COLO668 (cell line): ENCODE data around the gene SFXN5.

Experiments
- DNase-seq: peaks from one replicate; lab custom pipeline; 2025; ENCODE audit not compliant: unreplicated experiment; lab: John Stamatoyannopoulos, UW

Gene SFXN5

GRCh38 chr2:72994991-72995380, 76.5 kb downstream of the SFXN5 start:
- DNase-seq, result no peak

- no peak for DNase-seq
Measured at GRCh38 chr2:72994282-72994990, 77.1 kb downstream of the SFXN5 start.

- DNase-seq, result no peak
Measured at GRCh38 chr2:72993933-72994280, 77.6 kb downstream of the SFXN5 start.

- peak; percentile 35 for DNase-seq
Measured at GRCh38 chr2:72993147-72993932, 78.2 kb downstream of the SFXN5 start.

- no peak for DNase-seq
Measured at GRCh38 chr2:72992734-72993102, 78.8 kb downstream of the SFXN5 start.

- no peak for DNase-seq
Measured at GRCh38 chr2:72991980-72992733, 79.4 kb downstream of the SFXN5 start.

GRCh38 chr2:72991439-72991725, 80.1 kb downstream of the SFXN5 start:
- DNase-seq, result no peak

- no peak for DNase-seq
Measured at GRCh38 chr2:72990695-72991438, 80.6 kb downstream of the SFXN5 start.

- DNase-seq, result no peak
Measured at GRCh38 chr2:72989770-72990556, 81.5 kb downstream of the SFXN5 start.

GRCh38 chr2:72988726-72989273, 82.7 kb downstream of the SFXN5 start:
- no peak for DNase-seq

GRCh38 chr2:72988041-72988440, 83.5 kb downstream of the SFXN5 start:
- no peak for DNase-seq

GRCh38 chr2:72985891-72986683, 85.4 kb downstream of the SFXN5 start:
- no peak for DNase-seq

GRCh38 chr2:72985136-72985535, 86.4 kb downstream of the SFXN5 start:
- no peak for DNase-seq

GRCh38 chr2:72984172-72984671, 87.3 kb downstream of the SFXN5 start:
- peak; percentile 38 for DNase-seq

GRCh38 chr2:72983500-72984161, 87.9 kb downstream of the SFXN5 start:
- peak; percentile 40 for DNase-seq

GRCh38 chr2:72982781-72983499, 88.6 kb downstream of the SFXN5 start:
- DNase-seq, result no peak

GRCh38 chr2:72982219-72982618, 89.3 kb downstream of the SFXN5 start:
- no peak for DNase-seq

- peak; percentile 4 for DNase-seq
Measured at GRCh38 chr2:72981536-72981935, 90.0 kb downstream of the SFXN5 start.
